Parathyroid adenoma (tissue), 2 donors: ENCODE data around the gene SNAI3.

ENCODE experiments used
- H2AFZ ChIP-seq: fragments of 300-600 bp; sonication (generic); one replicate; pipeline ENCODE4 v1.7.0; 2017; ENCODE audit warnings: antibody characterized with exemption, mild to moderate bottlenecking
- H3K27ac ChIP-seq: fragments of 300-600 bp; sonication (generic); one replicate; pipeline ENCODE4 v1.7.0; 2017
- H3K27me3 ChIP-seq: fragments of 300-600 bp; sonication (generic); one replicate; pipeline ENCODE4 v1.7.0; 2017; ENCODE audit warnings: low read length; ENCODE audit not compliant: control insufficient read depth, insufficient read depth
- H3K36me3 ChIP-seq: fragments of 300-600 bp; sonication (generic); one replicate; pipeline ENCODE4 v1.7.0; 2017; ENCODE audit warnings: low read length; ENCODE audit not compliant: control insufficient read depth, insufficient read depth
- H3K4me1 ChIP-seq: fragments of 300-600 bp; sonication (generic); one replicate; pipeline ENCODE4 v1.7.0; 2017; ENCODE audit warnings: control low read depth
- H3K4me2 ChIP-seq: fragments of 300-600 bp; sonication (generic); one replicate; pipeline ENCODE4 v1.7.0; 2017; ENCODE audit warnings: low read length
- H3K4me3 ChIP-seq: fragments of 300-600 bp; sonication (generic); one replicate; pipeline ENCODE4 v1.7.0; 2017; ENCODE audit warnings: low read depth, low read length
- H3K79me2 ChIP-seq: fragments of 300-600 bp; sonication (generic); one replicate; pipeline ENCODE4 v1.7.0; 2017; ENCODE audit warnings: control low read depth
- H3K9ac ChIP-seq: fragments of 300-600 bp; sonication (generic); one replicate; pipeline ENCODE4 v1.7.0; 2017; ENCODE audit warnings: mild to moderate bottlenecking
- H3K9me3 ChIP-seq: fragments of 300-600 bp; sonication (generic); one replicate; pipeline ENCODE4 v1.7.0; 2017; ENCODE audit warnings: low read length; ENCODE audit not compliant: control insufficient read depth
- TF ChIP-seq, protein P1 (sequence below): fragments of 300-600 bp; sonication (generic); IDR thresholded peaks from one replicate; pipeline ENCODE4 v1.7.0; 2017; ENCODE audit warnings: antibody characterized with exemption, mild to moderate bottlenecking
- donor health status: primary hyperparathyroidism.

SNAI3 gene

DNA sequence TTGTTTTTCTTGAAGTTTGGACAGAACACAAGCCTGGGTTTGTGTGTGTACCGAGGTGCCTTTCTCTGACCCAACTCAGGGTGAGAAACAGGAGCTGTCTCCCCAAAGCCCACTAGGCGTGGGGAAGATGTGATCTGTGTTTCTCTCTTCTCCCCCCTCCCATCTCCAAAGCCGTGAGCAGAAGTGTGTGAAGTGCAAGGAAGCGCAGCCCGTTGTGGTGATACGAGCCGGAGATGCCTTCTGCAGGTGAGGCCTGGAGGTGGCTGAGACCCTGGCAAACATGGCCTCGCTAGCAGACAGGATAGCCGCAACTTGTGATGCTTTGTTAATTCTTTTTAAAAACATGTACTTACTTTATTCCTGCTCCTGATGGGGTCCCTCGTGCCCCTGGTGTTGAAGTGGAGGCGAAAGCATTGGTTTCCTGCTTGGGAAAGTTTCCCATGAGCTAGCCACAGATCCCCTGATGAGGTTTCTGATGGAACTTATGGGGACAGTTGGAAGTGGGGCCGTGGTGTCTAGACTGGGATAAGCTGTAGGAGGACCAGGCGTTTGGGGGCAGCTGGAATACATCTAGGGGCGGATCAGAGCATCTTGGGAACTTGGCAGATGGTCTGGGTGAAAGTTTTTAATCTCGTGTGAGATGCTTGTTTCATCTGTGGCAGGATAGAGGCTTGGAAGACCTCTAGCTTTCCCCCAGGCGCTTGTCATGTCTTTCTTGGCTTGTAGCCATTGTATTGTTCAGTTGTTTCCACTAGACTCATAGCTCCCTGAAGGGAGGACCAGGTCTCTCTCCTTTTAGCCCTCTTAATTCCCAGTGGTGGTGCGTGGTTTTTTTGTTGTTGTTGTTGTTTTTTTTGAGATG is 20.9 kb upstream of the SNAI3 start:
- Histone ChIP-seq H2AFZ (peak overlapping the region; percentile 94), H3K36me3 (no peaks in the 10 kb centered on the region), H3K9ac (peak overlapping the region; percentile 64), H3K79me2 (peaks cover 18% of the 10 kb centered on the region), H3K4me1 (peaks cover 10% of the 10 kb centered on the region), H3K27me3 (no peaks in the 10 kb centered on the region), H3K9me3 (no peaks in the 10 kb centered on the region), H3K27ac (no peak overlapping the region), H3K4me3 (peak overlapping the region; percentile 86), H3K4me2 (peak overlapping the region; percentile 92)
- TF ChIP-seq, protein P1, sequence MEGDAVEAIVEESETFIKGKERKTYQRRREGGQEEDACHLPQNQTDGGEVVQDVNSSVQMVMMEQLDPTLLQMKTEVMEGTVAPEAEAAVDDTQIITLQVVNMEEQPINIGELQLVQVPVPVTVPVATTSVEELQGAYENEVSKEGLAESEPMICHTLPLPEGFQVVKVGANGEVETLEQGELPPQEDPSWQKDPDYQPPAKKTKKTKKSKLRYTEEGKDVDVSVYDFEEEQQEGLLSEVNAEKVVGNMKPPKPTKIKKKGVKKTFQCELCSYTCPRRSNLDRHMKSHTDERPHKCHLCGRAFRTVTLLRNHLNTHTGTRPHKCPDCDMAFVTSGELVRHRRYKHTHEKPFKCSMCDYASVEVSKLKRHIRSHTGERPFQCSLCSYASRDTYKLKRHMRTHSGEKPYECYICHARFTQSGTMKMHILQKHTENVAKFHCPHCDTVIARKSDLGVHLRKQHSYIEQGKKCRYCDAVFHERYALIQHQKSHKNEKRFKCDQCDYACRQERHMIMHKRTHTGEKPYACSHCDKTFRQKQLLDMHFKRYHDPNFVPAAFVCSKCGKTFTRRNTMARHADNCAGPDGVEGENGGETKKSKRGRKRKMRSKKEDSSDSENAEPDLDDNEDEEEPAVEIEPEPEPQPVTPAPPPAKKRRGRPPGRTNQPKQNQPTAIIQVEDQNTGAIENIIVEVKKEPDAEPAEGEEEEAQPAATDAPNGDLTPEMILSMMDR = no peak

- Histone ChIP-seq H3K27ac (peak within 1 kb of the TSS; percentile 60), H3K27me3 (no peaks in the 10 kb centered on the region), H3K9ac (peak within 1 kb of the TSS; percentile 64), H3K4me2 (peak within 1 kb of the TSS; percentile 92), H3K9me3 (no peaks in the 10 kb centered on the region), H2AFZ (peak within 1 kb of the TSS; percentile 94), H3K79me2 (peaks cover 18% of the 10 kb centered on the region), H3K36me3 (no peaks in the 10 kb centered on the region), H3K4me1 (peaks cover 10% of the 10 kb centered on the region), H3K4me3 (peak within 1 kb of the TSS; percentile 86)
- TF ChIP-seq, protein P1 = no peak
These were observed 20.1 kb upstream of the SNAI3 start, which contains the start of the genes CTU2 and RNF166 for GRCh38 chr16:88706229-88706964. TSS of gene CTU2 (plus strand) at chr16:88706503. CDS start at chr16:88706531, 28 bp downstream. TSS of gene RNF166 (minus strand) at chr16:88706408. CDS start at chr16:88706325, 83 bp downstream.

GRCh38 chr16:88705801-88706228 is 19.5 kb upstream of the SNAI3 start:
- TF ChIP-seq, protein P1 = no peak
- H3K79me2 ChIP-seq = peaks cover 18% of the 10 kb centered on the region
- H3K4me3 ChIP-seq = peak overlapping the region; percentile 86
- no peaks in the 10 kb centered on the region for H3K27me3 ChIP-seq
- no peaks in the 10 kb centered on the region for H3K9me3 ChIP-seq
- peaks cover 10% of the 10 kb centered on the region for H3K4me1 ChIP-seq
- H3K27ac ChIP-seq = no peak overlapping the region
- H3K9ac ChIP-seq = no peak overlapping the region
- H3K4me2 ChIP-seq = peak overlapping the region; percentile 92
- H3K36me3 ChIP-seq = no peaks in the 10 kb centered on the region
- H2AFZ ChIP-seq = peak overlapping the region; percentile 70

GRCh38 chr16:88705076-88705684 is 18.9 kb upstream of the SNAI3 start:
- Histone ChIP-seq H2AFZ (no peak overlapping the region), H3K79me2 (peaks cover 18% of the 10 kb centered on the region), H3K27me3 (no peaks in the 10 kb centered on the region), H3K27ac (peak overlapping the region; percentile 33), H3K4me3 (peak overlapping the region; percentile 55), H3K36me3 (no peaks in the 10 kb centered on the region), H3K4me2 (peak overlapping the region; percentile 79), H3K9ac (no peak overlapping the region), H3K4me1 (peaks cover 10% of the 10 kb centered on the region), H3K9me3 (no peaks in the 10 kb centered on the region)
- TF ChIP-seq, protein P1 = no peak
